Endodermal cell (in vitro differentiated cells): ENCODE results near the gene LRRC63. TPM values are rescaled to one million over a fixed set of nuclear protein-coding genes. Genes with fewer than 3 reads are reported as not detected.

Experiments
- DNase-seq: peaks from one replicate; pipeline ENCODE4 v3.0.0-alpha.2; 2017
- H3K27ac ChIP-seq: 2 replicates; pipeline ENCODE4 v1.5.1; 2013; ENCODE audit warnings: mild to moderate bottlenecking, low read depth, low read length, moderate library complexity
- H3K27me3 ChIP-seq: 2 replicates; pipeline ENCODE4 v1.6.1; 2013; ENCODE audit warnings: mild to moderate bottlenecking, low read length, moderate library complexity; ENCODE audit not compliant: insufficient read depth, control insufficient read depth, poor library complexity, severe bottlenecking
- H3K36me3 ChIP-seq: 2 replicates; pipeline ENCODE4 v1.7.0; 2013; ENCODE audit warnings: mild to moderate bottlenecking, low read length, moderate library complexity; ENCODE audit not compliant: control insufficient read depth, insufficient read depth
- H3K4me1 ChIP-seq: one replicate; pipeline ENCODE4 v1.7.0; 2013; ENCODE audit warnings: low read length; ENCODE audit not compliant: control insufficient read depth, insufficient read depth
- H3K4me3 ChIP-seq: 2 replicates; pipeline ENCODE4 v1.5.1; 2013; ENCODE audit warnings: mild to moderate bottlenecking, low read length, moderate library complexity
- H3K9ac ChIP-seq: 2 replicates; pipeline ENCODE4 v1.6.1; 2013; ENCODE audit warnings: mild to moderate bottlenecking, low read length, moderate library complexity; ENCODE audit not compliant: poor library complexity, severe bottlenecking; ENCODE audit errors: extremely low read depth
- H3K9me3 ChIP-seq: 2 replicates; pipeline ENCODE4 v1.6.1; 2013; ENCODE audit warnings: mild to moderate bottlenecking, low read length, moderate library complexity; ENCODE audit not compliant: control insufficient read depth
- H3K27ac Mint-ChIP-seq: 2 replicates; pipeline ENCODE4 v1.8.0; 2020; ENCODE audit warnings: mixed read lengths
- H3K27me3 Mint-ChIP-seq: 2 replicates; pipeline ENCODE4 v1.8.0; 2021; ENCODE audit warnings: mild to moderate bottlenecking, mixed read lengths; ENCODE audit not compliant: insufficient read depth
- H3K36me3 Mint-ChIP-seq: 2 replicates; pipeline ENCODE4 v1.8.0; 2020; ENCODE audit warnings: low read depth, mixed read lengths
- H3K4me1 Mint-ChIP-seq: 2 replicates; pipeline ENCODE4 v1.8.0; 2020; ENCODE audit warnings: mixed read lengths
- H3K4me3 Mint-ChIP-seq: 2 replicates; pipeline ENCODE4 v1.8.0; 2020; ENCODE audit warnings: mild to moderate bottlenecking, moderate library complexity, mixed read lengths
- H3K9me3 Mint-ChIP-seq: 2 replicates; pipeline ENCODE4 v1.8.0; 2020; ENCODE audit warnings: mild to moderate bottlenecking, mixed read lengths
- CTCF ChIP-seq: fragments of 200-600 bp; sonication (generic); conservative IDR thresholded peaks from 2 replicates; pipeline ENCODE4 v1.5.0; 2021; ENCODE audit warnings: antibody characterized with exemption, mild to moderate bottlenecking
- WGBS, 2 experiments: methylation state at CpG; one replicate each; pipeline versions ENCODE4 v1.1.5 to v1.1.7; 2013; ENCODE audit warnings: missing lambda C conversion rate in 2 of 2, mixed read lengths in 1 of 2; ENCODE audit not compliant: insufficient coverage in 1 of 2, insufficient read length in 1 of 2; 5-methylcytosine and 5-hydroxymethylcytosine counted together
- total RNA-seq, 2 donors: library from RNA; stranded (reverse); fragmentation: NEBNext Ultra II Directional in 1 of 2; extraction: Animal tissue kit (Norgen Biotek cat#: 25700) in 1 of 2; gene quantifications; 2 replicates in 1 of 2; 3 replicates in 1 of 2; pipeline ENCODE4 v1.2.1, GENCODE V29; 2021

LRRC63 gene
- total RNA-seq, 2 donors from 2014 or later: not detected

DNA sequence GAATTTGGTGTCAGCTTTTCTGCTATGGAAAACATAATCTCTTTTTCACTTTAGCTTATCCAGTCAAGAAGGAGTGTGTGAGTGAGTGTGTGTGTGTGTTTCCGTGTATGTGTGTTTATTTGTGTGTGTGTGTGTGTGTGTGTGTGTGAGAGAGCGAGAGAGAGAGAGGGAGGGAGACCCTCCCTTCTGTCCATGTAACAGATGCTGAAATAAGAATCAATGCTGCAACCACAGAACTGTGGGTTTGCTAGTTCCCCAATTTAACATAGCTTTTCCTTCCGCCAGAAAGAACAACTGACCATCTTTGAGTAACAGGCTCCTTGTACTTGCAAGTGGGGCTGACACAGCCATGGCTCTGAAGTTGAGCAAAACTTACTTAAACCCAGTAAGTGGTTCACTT is 35.0 kb upstream of the LRRC63 start:
- no peaks in the 10 kb centered on the region for H3K9me3 Mint-ChIP-seq
- Histone ChIP-seq H3K4me3 (no peak overlapping the region), H3K27ac (no peak overlapping the region), H3K36me3 (no peaks in the 10 kb centered on the region), H3K27me3 (no peaks in the 10 kb centered on the region), H3K9ac (no peak overlapping the region), H3K9me3 (no peaks in the 10 kb centered on the region), H3K4me1 (peaks cover 4% of the 10 kb centered on the region)
- TF ChIP-seq CTCF: no peak
- H3K27ac Mint-ChIP-seq: no peak overlapping the region
- H3K36me3 Mint-ChIP-seq: no peaks in the 10 kb centered on the region
- WGBS, 2 experiments: 88 to 100% methylated on average over 1 to 2 of the region's 3 CpGs
- no peak for DNase-seq
- no peak overlapping the region for H3K4me3 Mint-ChIP-seq
- peaks cover 6% of the 10 kb centered on the region for H3K27me3 Mint-ChIP-seq
- peaks cover 16% of the 10 kb centered on the region for H3K4me1 Mint-ChIP-seq

DNA sequence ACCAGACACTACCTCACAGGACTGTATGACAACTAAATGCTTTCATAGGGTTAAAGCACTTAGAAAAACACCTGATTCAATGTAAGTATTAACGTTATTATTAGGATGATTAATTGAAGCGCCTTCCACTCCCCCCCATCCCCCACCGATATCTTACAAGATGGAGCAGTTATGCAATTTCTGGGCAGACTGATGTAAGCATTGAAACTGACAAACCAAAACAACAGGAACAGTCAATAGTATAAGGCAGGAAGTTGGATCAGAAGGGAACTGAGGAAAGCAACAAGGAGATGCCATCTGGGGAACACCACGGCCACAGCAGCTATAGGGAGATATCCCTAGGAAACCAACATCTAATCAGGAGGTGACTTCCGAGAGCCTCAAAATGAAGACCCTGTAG is 33.6 kb upstream of the LRRC63 start:
- H3K4me1 Mint-ChIP-seq: peaks cover 26% of the 10 kb centered on the region
- no peak for TF ChIP-seq CTCF
- H3K9me3 Mint-ChIP-seq: no peaks in the 10 kb centered on the region
- H3K27me3 Mint-ChIP-seq: peaks cover 4% of the 10 kb centered on the region
- Histone ChIP-seq H3K36me3 (no peaks in the 10 kb centered on the region), H3K27me3 (no peaks in the 10 kb centered on the region), H3K4me3 (no peak overlapping the region), H3K4me1 (peaks cover 4% of the 10 kb centered on the region), H3K9me3 (no peaks in the 10 kb centered on the region), H3K9ac (no peak overlapping the region), H3K27ac (no peak overlapping the region)
- no peak for DNase-seq
- H3K27ac Mint-ChIP-seq: no peak overlapping the region
- no peak overlapping the region for H3K4me3 Mint-ChIP-seq
- 92 to 100% methylated on average over 1 to 4 of the region's 5 CpGs for WGBS, 2 experiments
- H3K36me3 Mint-ChIP-seq: no peaks in the 10 kb centered on the region

GRCh38 chr13:46178821-46179220 is 32.9 kb upstream of the LRRC63 start:
- H3K9me3 ChIP-seq: no peaks in the 10 kb centered on the region
- H3K4me1 ChIP-seq: peaks cover 4% of the 10 kb centered on the region
- TF ChIP-seq CTCF: no peak
- Mint-ChIP-seq H3K9me3 (no peaks in the 10 kb centered on the region), H3K36me3 (no peaks in the 10 kb centered on the region), H3K27ac (no peak overlapping the region), H3K4me1 (peaks cover 28% of the 10 kb centered on the region), H3K4me3 (no peak overlapping the region), H3K27me3 (peaks cover 4% of the 10 kb centered on the region)
- no peaks in the 10 kb centered on the region for H3K27me3 ChIP-seq
- no peak overlapping the region for H3K9ac ChIP-seq
- H3K27ac ChIP-seq: no peak overlapping the region
- no peak overlapping the region for H3K4me3 ChIP-seq
- no peaks in the 10 kb centered on the region for H3K36me3 ChIP-seq
- no peak for DNase-seq
